Panc1 (cell line): ENCODE data around the gene MAP2K7.

Experiments used
- CTCF ChIP-seq: fragments of 450-650 bp; IDR thresholded peaks from 2 replicates; pipeline ENCODE4 v1.5.1; 2017; ENCODE audit warnings: mild to moderate bottlenecking
- REST ChIP-seq, 2 experiments: IDR thresholded peaks; 2 replicates each; pipeline ENCODE4 v1.6.1; 2011 to 2012; ENCODE audit warnings: low read depth in 2 of 2, control low read depth in 1 of 2, low read length in 1 of 2, mild to moderate bottlenecking in 1 of 2, moderate library complexity in 1 of 2; ENCODE audit not compliant: insufficient read depth in 1 of 2
- SIN3A ChIP-seq: IDR thresholded peaks from 2 replicates; pipeline ENCODE4 v1.6.1; 2012; ENCODE audit warnings: low read depth, mild to moderate bottlenecking, low read length, moderate library complexity, borderline replicate concordance; ENCODE audit not compliant: insufficient read depth
- TCF7L2 ChIP-seq: IDR thresholded peaks from 2 replicates; pipeline ENCODE4 v1.6.1; 2011; ENCODE audit warnings: mild to moderate bottlenecking, low read depth, low read length, inconsistent platforms

- TF ChIP-seq REST (IDR thresholded peaks at IDR 0.05; ENCODE audit: insufficient read depth in 1 of 2, low read depth in 2 of 2, low read length in 1 of 2) (no peak), SIN3A (no peak), CTCF (no peak), TCF7L2 (no peak)
Observed at GRCh38 chr19:7955696-7956095, 52.0 kb downstream of the MAP2K7 start.
